CD4-positive, alpha-beta T cell treated with Interferon alpha-2 for 1 hour (primary cell): Measurements from ENCODE around the gene NEO1.

ENCODE experiments used
- DNase-seq, 2 donors: peaks; one replicate each; pipeline ENCODE4 v3.0.0-alpha.2; 2020 to 2022

Gene NEO1

GRCh38 chr15:73227433-73228056 lies 175.3 kb downstream of the NEO1 start:
- no peak for DNase-seq

DNA sequence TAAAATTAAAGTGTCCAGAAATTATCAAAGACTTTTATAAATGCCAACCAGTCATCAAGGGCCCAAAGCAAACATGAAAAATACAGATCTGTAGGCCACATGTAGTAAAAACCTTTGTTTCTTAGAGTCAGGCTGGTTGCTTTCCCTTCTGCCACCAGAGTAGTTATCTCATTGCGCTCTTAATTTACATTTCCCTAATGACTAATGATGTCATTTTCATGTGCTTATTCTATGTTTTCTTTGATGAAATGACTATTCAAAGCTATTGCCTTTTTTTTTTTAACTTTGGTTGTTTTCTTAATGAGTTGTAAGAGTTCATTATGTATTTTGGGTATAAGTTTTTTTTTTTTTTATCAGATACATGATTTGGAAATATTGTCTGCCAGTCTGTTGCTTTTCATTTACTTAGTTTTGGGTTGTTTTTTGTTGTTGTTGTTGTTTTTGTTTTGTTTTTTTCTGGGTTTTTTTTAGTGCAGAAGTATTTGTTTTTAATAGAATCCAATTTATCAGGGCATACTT lies 175.9 kb downstream of the NEO1 start:
- no peak for DNase-seq

DNA sequence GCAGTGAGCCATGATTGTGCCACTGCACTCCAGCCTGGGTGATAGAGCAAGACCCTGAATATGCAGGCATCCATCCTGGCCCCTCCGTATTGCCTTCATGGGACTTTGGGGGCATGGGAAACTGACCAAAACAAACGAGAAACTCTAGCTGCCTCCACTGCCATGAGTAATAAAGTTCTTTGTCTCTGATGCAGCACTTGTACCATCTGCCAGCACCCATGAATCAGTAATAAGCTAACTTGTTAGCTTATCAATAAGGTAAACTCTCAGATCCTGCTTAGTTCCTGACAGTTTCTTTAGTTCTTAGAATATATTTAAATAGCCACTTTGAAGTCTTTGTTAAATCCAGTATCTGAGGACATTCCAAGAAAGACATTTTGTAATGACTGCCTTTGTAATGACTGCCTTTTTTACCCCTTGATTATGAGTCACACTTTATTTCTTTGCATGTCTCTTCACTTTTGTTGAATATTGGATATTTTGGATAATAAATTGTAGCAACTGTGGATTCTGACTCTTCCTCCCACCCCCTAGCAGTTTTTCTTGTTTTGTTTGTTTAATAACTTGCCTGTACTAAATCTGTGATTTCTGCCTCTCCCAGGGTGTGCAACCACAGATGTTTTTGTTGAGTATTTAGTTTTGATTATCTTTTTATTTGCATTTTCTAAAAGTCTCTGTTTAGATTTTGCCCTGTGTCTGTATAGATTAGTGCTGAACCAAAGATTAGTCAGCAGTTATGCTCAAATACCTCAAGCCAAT lies 179.6 kb downstream of the NEO1 start:
- no peak for DNase-seq

GRCh38 chr15:73232776-73233175 lies 180.5 kb downstream of the NEO1 start:
- no peak for DNase-seq

GRCh38 chr15:73233623-73234022 lies 181.4 kb downstream of the NEO1 start:
- no peak for DNase-seq

DNA sequence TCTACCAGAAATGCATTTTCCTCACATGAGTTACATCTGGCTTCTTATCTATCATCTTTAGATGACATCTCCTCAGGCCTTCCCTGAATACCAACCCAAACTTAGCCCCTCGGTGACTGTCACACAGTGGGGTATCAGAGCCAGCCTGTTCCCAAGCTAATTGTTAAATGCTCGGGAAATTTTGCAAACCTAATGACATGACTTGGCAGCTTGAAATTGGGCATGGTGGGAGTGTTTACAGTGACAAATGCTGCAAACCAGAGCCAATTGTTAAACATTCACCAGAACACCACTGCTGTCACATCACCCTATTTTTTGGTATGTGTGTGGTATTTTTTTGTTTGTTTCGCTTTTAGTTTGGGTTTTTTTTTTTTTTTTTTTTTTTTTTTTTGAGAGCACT lies 185.6 kb downstream of the NEO1 start:
- no peak for DNase-seq

GRCh38 chr15:73239564-73240215 lies 187.4 kb downstream of the NEO1 start:
- no peak for DNase-seq

DNA sequence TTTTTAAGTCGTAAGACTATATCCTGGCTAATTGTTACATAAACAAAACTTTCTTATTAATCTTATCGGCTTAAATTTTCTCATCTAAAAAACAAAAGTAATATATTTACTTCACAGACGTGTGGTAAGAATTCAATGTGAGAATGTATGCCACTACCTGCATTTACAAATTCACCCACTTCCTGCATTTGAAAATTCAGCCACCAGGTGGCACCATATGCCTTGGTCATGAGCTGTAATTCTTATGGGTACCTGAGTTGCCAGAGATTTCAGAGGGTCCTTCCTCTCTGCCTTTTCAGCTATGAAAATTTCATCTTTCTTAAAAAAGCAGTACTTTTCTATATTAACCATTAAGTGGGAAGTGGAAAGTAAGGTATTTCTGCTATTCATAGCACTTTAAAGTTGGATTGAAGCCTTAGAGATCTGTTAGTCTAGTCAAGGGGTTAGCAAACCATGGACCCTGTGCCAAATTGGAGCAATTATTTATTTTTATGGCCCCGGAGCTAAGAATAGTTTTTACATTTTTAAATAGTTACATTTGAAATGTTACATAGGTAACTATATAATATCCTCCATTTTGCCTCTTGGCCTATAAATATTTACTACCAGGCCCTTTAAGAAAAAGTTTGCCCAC lies 188.7 kb downstream of the NEO1 start:
- peak; percentile 51 to 76 for DNase-seq

DNA sequence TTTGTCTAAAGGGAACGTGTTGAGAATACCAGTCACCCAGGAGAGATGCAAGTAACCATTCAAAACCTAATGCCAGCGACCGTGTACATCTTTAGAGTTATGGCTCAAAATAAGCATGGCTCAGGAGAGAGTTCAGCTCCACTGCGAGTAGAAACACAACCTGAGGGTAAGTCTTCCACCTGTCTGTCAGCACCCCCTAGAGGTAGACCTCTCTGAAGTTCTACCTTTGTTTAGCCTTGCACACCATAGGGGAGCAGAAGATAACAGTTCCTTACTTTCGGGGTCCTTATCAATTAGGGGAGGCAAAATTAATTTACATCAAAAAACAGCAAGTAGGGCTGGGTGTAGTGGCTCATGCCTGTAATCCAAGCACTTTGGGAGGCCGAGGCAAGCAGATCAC lies 192.1 kb downstream of the NEO1 start:
- peak in 1 of 2 donors; percentile 33 for DNase-seq

DNA sequence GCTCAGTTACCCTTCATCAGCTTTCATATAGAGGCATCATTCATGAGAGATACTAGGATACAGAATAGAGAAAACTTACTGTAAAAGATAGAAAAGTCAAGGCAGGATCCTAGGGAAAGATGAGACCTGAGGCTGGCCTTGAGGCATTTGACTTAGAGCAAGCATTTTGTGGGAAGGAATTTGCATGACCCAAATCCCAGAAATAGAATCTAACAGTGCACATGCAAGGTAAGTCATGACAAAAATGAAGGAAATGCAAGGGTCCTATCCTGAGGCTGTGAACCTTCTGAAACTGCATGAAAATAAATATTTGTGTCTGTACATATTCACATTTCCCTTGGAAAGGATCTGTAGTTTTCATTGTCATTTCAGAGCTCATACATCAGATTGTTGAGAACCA lies 194.2 kb downstream of the NEO1 start:
- DNase-seq = no peak

DNA sequence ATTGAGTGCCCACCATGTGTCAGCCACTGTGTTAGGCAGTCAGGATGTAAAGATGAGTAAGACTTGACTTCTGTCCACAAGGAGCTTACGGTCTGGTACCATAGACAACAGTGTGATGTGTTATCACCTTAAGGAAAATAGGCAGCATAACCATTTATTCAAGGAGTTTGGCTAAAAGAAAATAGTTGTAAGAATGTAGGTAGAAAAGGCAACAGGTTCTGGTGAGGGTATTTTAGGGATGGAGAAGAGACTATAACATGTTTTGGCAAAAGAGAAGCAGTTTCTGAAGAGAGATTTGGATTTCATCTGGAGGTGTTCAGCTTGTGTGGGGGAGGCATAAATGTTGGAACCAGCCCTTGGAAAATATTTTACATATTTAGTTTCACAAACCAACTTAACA lies 194.6 kb downstream of the NEO1 start:
- DNase-seq = no peak

- no peak for DNase-seq
Observed at GRCh38 chr15:73247331-73247730, 195.1 kb downstream of the NEO1 start.

DNA sequence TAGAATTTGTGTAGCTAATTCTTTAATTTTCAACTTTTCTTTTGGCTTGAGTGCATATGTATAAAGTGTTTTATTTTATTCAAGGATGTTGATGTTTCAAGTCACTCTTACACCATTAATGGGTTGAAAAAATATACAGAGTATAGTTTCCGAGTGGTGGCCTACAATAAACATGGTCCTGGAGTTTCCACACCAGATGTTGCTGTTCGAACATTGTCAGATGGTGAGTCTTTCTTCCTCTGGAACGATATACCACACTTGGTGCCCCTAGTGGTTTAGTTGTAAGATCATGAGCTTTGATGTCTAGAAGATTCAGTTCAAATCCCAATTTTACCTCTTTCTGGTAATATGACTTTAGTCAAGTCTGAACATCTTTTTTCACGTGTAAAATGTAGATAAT lies 197.2 kb downstream of the NEO1 start:
- DNase-seq = no peak

DNA sequence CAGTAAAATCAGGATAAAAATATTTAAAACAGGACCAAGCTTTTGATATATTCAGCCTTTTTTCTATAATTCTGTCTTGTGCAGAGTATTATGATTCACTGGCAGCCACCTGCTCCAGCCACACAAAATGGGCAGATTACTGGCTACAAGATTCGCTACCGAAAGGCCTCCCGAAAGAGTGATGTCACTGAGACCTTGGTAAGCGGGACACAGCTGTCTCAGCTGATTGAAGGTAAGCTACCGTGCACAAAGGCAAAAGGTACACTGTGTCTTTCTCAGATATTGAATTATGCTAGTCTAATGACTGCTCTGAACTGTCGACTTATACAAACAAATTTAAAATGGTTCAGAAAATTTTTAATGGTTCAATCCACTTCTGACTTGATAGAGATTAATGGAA lies 202.3 kb downstream of the NEO1 start:
- no peak for DNase-seq

GRCh38 chr15:73258271-73259108 lies 206.2 kb downstream of the NEO1 start:
- no peak for DNase-seq

- no peak for DNase-seq
Observed at GRCh38 chr15:73264881-73265280, 212.6 kb downstream of the NEO1 start.

GRCh38 chr15:73265536-73266153 lies 213.4 kb downstream of the NEO1 start:
- DNase-seq = peak; percentile 31 to 61

DNA sequence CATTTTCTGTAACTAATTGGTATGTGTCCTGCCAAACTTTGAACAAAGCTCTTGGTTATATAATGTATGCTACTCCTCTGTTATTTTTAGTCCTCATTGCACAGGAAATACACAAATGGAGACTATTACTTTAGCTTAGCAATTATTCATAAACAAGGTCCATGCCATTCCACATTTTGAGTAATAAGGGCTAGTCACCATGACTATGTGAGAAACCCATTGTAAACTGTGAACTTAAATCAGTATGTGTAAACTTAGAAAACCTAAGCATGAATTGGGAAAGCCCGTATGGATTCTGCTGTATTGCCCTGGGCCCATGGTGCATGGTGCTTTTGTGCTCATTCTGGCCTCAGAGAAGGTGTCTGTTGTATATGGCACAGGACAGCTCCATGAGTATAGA lies 216.2 kb downstream of the NEO1 start:
- DNase-seq = no peak

DNA sequence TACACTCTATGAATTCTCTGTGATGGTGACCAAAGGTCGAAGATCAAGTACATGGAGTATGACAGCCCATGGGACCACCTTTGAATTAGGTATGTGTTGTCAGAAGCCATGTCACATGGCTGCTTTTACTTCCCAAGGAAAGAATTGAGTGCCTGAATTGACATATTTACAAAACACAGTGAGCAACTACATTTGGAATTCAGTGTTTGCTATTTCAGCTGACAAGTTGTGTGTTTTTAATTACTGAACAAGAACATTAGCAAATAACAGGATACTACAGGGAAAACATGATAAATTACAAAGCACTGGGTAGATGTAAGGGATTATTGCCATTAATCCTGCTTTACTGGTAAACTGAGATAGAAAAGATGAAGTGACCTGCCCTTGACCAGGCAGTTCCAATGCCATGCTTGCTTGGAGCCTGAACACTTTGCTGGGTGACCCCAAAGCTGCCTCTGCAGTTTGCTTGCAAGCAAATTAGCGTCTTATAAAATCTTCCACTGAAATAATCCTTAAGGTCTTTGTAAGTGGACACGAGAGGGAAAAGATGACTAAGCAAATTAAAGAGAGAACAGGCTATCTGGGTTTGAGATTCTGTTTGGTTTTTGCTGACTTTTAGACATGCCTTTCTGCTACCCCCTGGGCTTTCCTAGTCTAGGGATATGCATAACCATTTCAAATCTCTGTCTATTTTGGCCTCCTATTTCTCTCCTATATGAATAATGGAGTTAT lies 218.3 kb downstream of the NEO1 start:
- DNase-seq = no peak

DNA sequence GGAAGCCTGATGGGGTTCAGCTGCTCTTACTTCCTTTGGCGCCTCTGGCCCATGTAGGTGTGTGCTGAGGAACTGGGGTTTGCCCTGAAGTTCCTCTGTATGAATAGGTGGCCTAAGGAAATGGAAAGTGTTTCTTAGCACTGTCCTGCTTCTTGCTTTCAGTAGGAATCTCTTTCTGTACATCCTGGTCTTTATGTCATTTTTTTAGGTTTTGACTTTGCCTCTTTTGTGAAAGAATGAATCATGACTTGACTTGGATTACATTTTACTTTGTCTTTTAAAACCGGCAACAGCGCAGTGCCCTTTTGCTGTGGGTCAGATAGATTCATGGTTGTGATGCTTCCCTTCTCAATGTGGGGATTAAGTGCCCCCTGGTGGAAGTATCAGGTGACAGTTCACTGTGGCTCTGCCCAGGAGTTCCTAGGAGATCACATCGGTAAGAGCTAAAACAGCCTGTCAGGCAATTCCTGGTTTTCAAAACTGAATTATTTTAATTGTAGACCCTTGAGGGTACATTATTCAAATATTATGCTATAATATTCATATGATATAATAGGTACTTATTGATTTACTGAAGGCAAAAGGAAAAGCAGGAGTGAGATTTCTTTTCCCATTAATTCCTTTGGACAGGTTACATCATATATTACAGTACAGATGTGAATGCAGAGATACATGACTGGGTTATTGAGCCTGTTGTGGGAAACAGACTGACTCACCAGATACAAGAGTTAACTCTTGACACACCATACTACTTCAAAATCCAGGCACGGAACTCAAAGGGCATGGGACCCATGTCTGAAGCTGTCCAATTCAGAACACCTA lies 221.1 kb downstream of the NEO1 start:
- DNase-seq = peak; percentile 35 to 61
